OCI-LY7 (cell line): ENCODE data around the gene HTRA1. TPM values are rescaled to one million over a fixed set of nuclear protein-coding genes. Genes with fewer than 3 reads are reported as not detected.

Source experiments
- BruUV-seq: library from RNA; stranded (reverse); fragments of 400-500 nt; replicated peaks from 2 replicates; lab custom pipeline; 2021; lab: Mats Ljungman, UMichigan
- CTCF ChIA-PET: fragments of 300-600 bp; sonication (Branson Sonifier 250); formaldehyde crosslinking; loops from one replicate; lab custom pipeline; 2022; ENCODE audit warnings: antibody characterized with exemption; ENCODE audit not compliant: unreplicated experiment; lab: Charles Lee
- POLR2A ChIA-PET: fragments of 300-600 bp; sonication (Branson Sonifier 250); formaldehyde crosslinking; loops from one replicate; lab custom pipeline; 2022; ENCODE audit warnings: antibody characterized with exemption; lab: Charles Lee
- DNase-seq: peaks from one replicate; pipeline ENCODE4 v3.0.0-alpha.2; 2015; ENCODE audit warnings: low spot score
- H2AFZ ChIP-seq: fragments of 200-600 bp; sonication (generic), shearing (Covaris generic); 2 replicates; pipeline ENCODE4 v1.6.1; 2014; ENCODE audit warnings: mild to moderate bottlenecking, antibody characterized with exemption, low read length, moderate library complexity
- H3K27ac ChIP-seq: fragments of 200-600 bp; sonication (generic); 2 replicates; pipeline ENCODE4 v1.5.1; 2014; ENCODE audit warnings: mixed run types, low read depth, mild to moderate bottlenecking, moderate library complexity, low read length, inconsistent platforms; ENCODE audit not compliant: poor library complexity, severe bottlenecking
- H3K36me3 ChIP-seq: fragments of 200-600 bp; sonication (generic); 2 replicates; pipeline ENCODE4 v1.6.1; 2014; ENCODE audit warnings: mild to moderate bottlenecking, antibody characterized with exemption, low read length, moderate library complexity, mixed read lengths; ENCODE audit not compliant: insufficient read depth
- H3K4me1 ChIP-seq: fragments of 200-600 bp; sonication (generic); 2 replicates; pipeline ENCODE4 v1.5.1; 2014; ENCODE audit warnings: mild to moderate bottlenecking, low read length; ENCODE audit not compliant: insufficient read depth, poor library complexity, severe bottlenecking
- H3K4me2 ChIP-seq: fragments of 200-600 bp; sonication (generic); 2 replicates; pipeline ENCODE4 v1.6.1; 2014; ENCODE audit warnings: mild to moderate bottlenecking, low read length
- H3K4me3 ChIP-seq: fragments of 200-600 bp; sonication (generic); 2 replicates; pipeline ENCODE4 v1.5.1; 2014; ENCODE audit warnings: mild to moderate bottlenecking, low read depth, low read length; ENCODE audit not compliant: poor library complexity, severe bottlenecking
- H3K79me2 ChIP-seq: fragments of 200-600 bp; sonication (generic); 2 replicates; pipeline ENCODE4 v1.6.1; 2016; ENCODE audit warnings: low read depth, mild to moderate bottlenecking, low read length, moderate library complexity, mixed read lengths; ENCODE audit not compliant: insufficient read depth
- H3K9me2 ChIP-seq: fragments of 200-600 bp; sonication (generic); 2 replicates; pipeline ENCODE4 v1.6.1; 2016; ENCODE audit warnings: mild to moderate bottlenecking, low read length, mixed read lengths; ENCODE audit not compliant: insufficient read depth
- H3K9me3 ChIP-seq: fragments of 200-600 bp; sonication (generic); 2 replicates; pipeline ENCODE4 v1.6.1; 2014; ENCODE audit warnings: mild to moderate bottlenecking, mixed run types, low read length, mixed read lengths
- H4K20me1 ChIP-seq: fragments of 200-600 bp; sonication (generic); 2 replicates; pipeline ENCODE4 v1.6.1; 2014; ENCODE audit warnings: mild to moderate bottlenecking, antibody characterized with exemption, low read length, moderate library complexity, mixed read lengths; ENCODE audit not compliant: insufficient read depth
- CTCF ChIP-seq: fragments of 200-600 bp; sonication (generic); conservative IDR thresholded peaks from 2 replicates; pipeline ENCODE4 v1.5.1; 2014; ENCODE audit warnings: mild to moderate bottlenecking, antibody characterized with exemption, low read length, moderate library complexity, mixed read lengths
- EZH2phosphoT487 ChIP-seq: fragments of 200-600 bp; sonication (generic); IDR thresholded peaks from 2 replicates; pipeline ENCODE4 v1.6.1; 2018; ENCODE audit warnings: low read depth, borderline replicate concordance, mild to moderate bottlenecking, mixed run types, antibody characterized with exemption, low read length, moderate library complexity, mixed read lengths
- intact Hi-C: fragments of 100-400 bp; cut with micrococcal nuclease; formaldehyde crosslinking; loops from one replicate; pipeline ENCODE4 v1.10.0; 2022; ENCODE audit not compliant: unreplicated experiment
- total RNA-seq, 2 experiments: library from RNA; depleted of rRNA in 1 of 2; stranded (reverse); fragments of >200 nt in 1 of 2; shearing (Covaris generic) in 1 of 2; gene quantifications; 2 replicates each; pipeline ENCODE4 v1.2.3, GENCODE V29; 2014 to 2022

Gene HTRA1
- total RNA-seq, 2 experiments from 2014 or later, result not detected

- Histone ChIP-seq H4K20me1 (no peaks in the 10 kb centered on the region), H3K79me2 (no peaks in the 10 kb centered on the region), H3K9me3 (no peaks in the 10 kb centered on the region), H3K4me3 (no peak overlapping the region), H2AFZ (no peak overlapping the region), H3K9me2 (no peaks in the 10 kb centered on the region), H3K4me2 (no peak overlapping the region), H3K36me3 (no peaks in the 10 kb centered on the region), H3K4me1 (no peaks in the 10 kb centered on the region), H3K27ac (no peak overlapping the region)
- ChIA-PET CTCF (no interaction called here), POLR2A (no interaction called here)
- no peak for TF ChIP-seq EZH2phosphoT487
- TF ChIP-seq CTCF, result no peak
- DNase-seq, result no peak
- BruUV-seq, result no TSS peak
- intact Hi-C loops, result no loop called here
Measured at GRCh38 chr10:122537545-122537944, 76.2 kb downstream of the HTRA1 start.

DNA sequence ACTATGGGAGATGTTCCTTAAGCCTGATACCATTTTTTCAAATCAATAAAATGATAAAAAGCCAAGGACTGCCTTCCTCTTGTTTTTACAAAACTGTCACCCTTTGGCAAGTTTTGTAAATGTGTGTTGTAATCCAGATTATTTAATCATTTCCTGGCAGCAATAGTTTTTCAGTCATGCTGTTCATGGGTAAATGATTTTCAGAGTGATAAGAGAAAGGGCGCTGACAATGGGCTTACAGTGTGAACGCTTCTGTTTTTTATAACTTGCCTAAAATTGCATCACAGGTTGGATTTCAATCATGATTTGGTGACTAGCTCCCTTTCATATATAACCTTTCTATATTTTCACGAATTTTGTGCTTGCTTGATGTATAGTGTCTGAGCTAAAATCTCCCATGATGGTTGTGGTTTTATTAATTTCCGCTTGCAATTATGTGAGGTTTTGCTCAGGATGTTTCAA is 80.2 kb downstream of the HTRA1 start:
- Histone ChIP-seq H3K4me3 (no peak overlapping the region), H2AFZ (no peak overlapping the region), H3K4me1 (no peaks in the 10 kb centered on the region), H3K79me2 (no peaks in the 10 kb centered on the region), H3K27ac (no peak overlapping the region), H3K9me2 (no peaks in the 10 kb centered on the region), H3K36me3 (no peaks in the 10 kb centered on the region), H4K20me1 (no peaks in the 10 kb centered on the region), H3K4me2 (no peak overlapping the region), H3K9me3 (no peaks in the 10 kb centered on the region)
- no peak for DNase-seq
- intact Hi-C loops, result no loop called here
- ChIA-PET CTCF (no interaction called here), POLR2A (no interaction called here)
- TF ChIP-seq EZH2phosphoT487 (no peak), CTCF (no peak)
- BruUV-seq, result no TSS peak

DNA sequence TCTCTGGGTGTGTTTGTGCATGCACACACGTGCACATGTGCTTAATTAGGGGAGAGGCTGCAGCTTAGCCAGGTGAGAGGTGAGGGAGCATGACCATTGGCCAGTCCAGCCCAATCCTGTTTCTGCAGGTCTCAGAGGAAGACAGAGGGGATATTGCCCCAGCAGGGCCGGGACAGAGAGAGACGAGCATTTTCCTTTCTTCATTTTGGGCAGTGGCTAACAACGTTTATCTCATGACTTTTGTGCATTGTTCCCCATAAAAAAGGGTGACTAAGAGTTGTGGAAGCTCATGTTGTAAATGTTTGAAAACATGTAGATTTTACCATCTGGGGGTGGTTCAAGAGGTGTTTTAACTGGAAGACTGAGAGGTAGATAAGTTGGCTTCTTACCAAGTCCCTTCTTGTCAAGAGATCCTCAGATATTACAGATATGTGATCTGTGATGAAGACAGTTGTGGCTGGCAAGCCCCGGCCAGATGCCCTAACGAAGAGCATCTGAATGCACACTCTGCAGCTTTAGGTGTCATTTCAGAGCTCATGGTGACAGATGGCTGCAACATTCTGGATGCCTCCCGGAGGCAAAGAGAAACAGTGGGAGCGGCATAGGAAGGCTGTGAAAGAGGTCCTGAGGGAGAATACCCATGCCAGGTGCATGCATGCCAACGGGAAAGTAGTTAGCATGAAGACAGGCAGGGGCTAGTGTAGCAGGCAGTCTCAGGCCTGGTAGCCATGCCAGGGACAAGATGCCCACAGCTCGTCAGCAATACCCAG is 82.5 kb downstream of the HTRA1 start:
- intact Hi-C loops, result no loop called here
- H3K4me1 ChIP-seq, result no peaks in the 10 kb centered on the region
- TF ChIP-seq CTCF, result no peak
- no peak overlapping the region for H3K4me3 ChIP-seq
- POLR2A ChIA-PET, result no interaction called here
- H3K9me3 ChIP-seq, result no peaks in the 10 kb centered on the region
- no peak overlapping the region for H2AFZ ChIP-seq
- DNase-seq, result no peak
- no TSS peak for BruUV-seq
- CTCF ChIA-PET, result no interaction called here
- H4K20me1 ChIP-seq, result no peaks in the 10 kb centered on the region
- H3K9me2 ChIP-seq, result no peaks in the 10 kb centered on the region
- no peak overlapping the region for H3K4me2 ChIP-seq
- H3K27ac ChIP-seq, result no peak overlapping the region
- H3K79me2 ChIP-seq, result no peaks in the 10 kb centered on the region
- H3K36me3 ChIP-seq, result no peaks in the 10 kb centered on the region
